Stimulated activated naive B cell treated with anti-CD40 and anti-IgM and Interleukin-4, amounts not matched to agents 10 μg/mL and 1 μg/mL and 100 μg/mL, for 72 hours (primary cell): ENCODE data around the gene GMDS.

Experiments used
- ATAC-seq, 2 donors: fragments of 150-1000 bp; cut with Tn5 transposase; replicated peaks; 2 replicates each; pipeline ENCODE4 v1.10.0; 2021; ENCODE audit warnings: moderate library complexity in 1 of 2
- DNase-seq: peaks from one replicate; pipeline ENCODE4 v3.0.0; 2021
- H3K27ac Mint-ChIP-seq: one replicate; pipeline ENCODE4 v1.8.0; 2022; ENCODE audit warnings: mild to moderate bottlenecking, mixed read lengths
- H3K27me3 Mint-ChIP-seq, 2 donors: one replicate each; pipeline ENCODE4 v1.8.0; 2022; ENCODE audit warnings: mixed read lengths in 2 of 2
- H3K36me3 Mint-ChIP-seq, 2 donors: one replicate each; pipeline ENCODE4 v1.8.0; 2022; ENCODE audit warnings: mixed read lengths in 2 of 2, mild to moderate bottlenecking in 1 of 2
- H3K4me1 Mint-ChIP-seq, 2 donors: one replicate each; pipeline ENCODE4 v1.8.0; 2022; ENCODE audit warnings: mixed read lengths in 2 of 2, mild to moderate bottlenecking in 1 of 2
- H3K4me3 Mint-ChIP-seq, 2 donors: one replicate each; pipeline ENCODE4 v1.8.0; 2022; ENCODE audit warnings: mild to moderate bottlenecking in 2 of 2, mixed read lengths in 2 of 2, moderate library complexity in 1 of 2
- H3K9me3 Mint-ChIP-seq, 2 donors: one replicate each; pipeline ENCODE4 v1.8.0; 2022; ENCODE audit warnings: mixed read lengths in 2 of 2, mild to moderate bottlenecking in 1 of 2

GMDS gene

GRCh38 chr6:2116496-2116895, 128.9 kb downstream of the GMDS start:
- Mint-ChIP-seq H3K27ac (no peak overlapping the region), H3K4me1 (peaks cover 2 to 3% of the 10 kb centered on the region in 2 donors), H3K27me3 (no peaks in the 10 kb centered on the region), H3K36me3 (peaks cover 4 to 23% of the 10 kb centered on the region in 2 donors), H3K9me3 (no peaks in the 10 kb centered on the region), H3K4me3 (no peak overlapping the region)
- DNase-seq (no peak), ATAC-seq (no peak)

GRCh38 chr6:2114100-2114499, 131.3 kb downstream of the GMDS start:
- no peak overlapping the region for H3K4me3 Mint-ChIP-seq
- H3K27ac Mint-ChIP-seq, result no peak overlapping the region
- DNase-seq, result no peak

GRCh38 chr6:2111162-2111677, 134.2 kb downstream of the GMDS start:
- no peak for DNase-seq
- peaks cover 10 to 29% of the 10 kb centered on the region in 2 donors for H3K36me3 Mint-ChIP-seq
- H3K4me3 Mint-ChIP-seq, result peak overlapping the region; percentile 42 to 45
- no peaks in the 10 kb centered on the region for H3K9me3 Mint-ChIP-seq
- peak overlapping the region; percentile 75 for H3K27ac Mint-ChIP-seq
- peak; percentile 68 to 90 for ATAC-seq
- H3K4me1 Mint-ChIP-seq, result peaks cover 14 to 15% of the 10 kb centered on the region in 2 donors
- no peaks in the 10 kb centered on the region for H3K27me3 Mint-ChIP-seq

More at GRCh38 chr6:2114100-2114499, 131.3 kb downstream of the GMDS start:
- no peaks in the 10 kb centered on the region for H3K27me3 Mint-ChIP-seq
- H3K4me1 Mint-ChIP-seq, result peaks cover 14 to 15% of the 10 kb centered on the region in 2 donors
- H3K9me3 Mint-ChIP-seq, result no peaks in the 10 kb centered on the region
- H3K36me3 Mint-ChIP-seq, result peaks cover 8 to 27% of the 10 kb centered on the region in 2 donors
- ATAC-seq, result no peak

GRCh38 chr6:2110504-2110903, 134.9 kb downstream of the GMDS start:
- no peak for DNase-seq
- H3K4me3 Mint-ChIP-seq, result peak overlapping the region; percentile 42 to 45
- H3K27ac Mint-ChIP-seq, result peak overlapping the region; percentile 75
- H3K27me3 Mint-ChIP-seq, result no peaks in the 10 kb centered on the region
- peaks cover 14 to 15% of the 10 kb centered on the region in 2 donors for H3K4me1 Mint-ChIP-seq
- ATAC-seq, result peak in 1 of 2 donors; percentile 29
- H3K9me3 Mint-ChIP-seq, result no peaks in the 10 kb centered on the region
- H3K36me3 Mint-ChIP-seq, result peaks cover 10 to 29% of the 10 kb centered on the region in 2 donors

- DNase-seq (no peak), ATAC-seq (no peak)
- peaks cover 14 to 15% of the 10 kb centered on the region in 2 donors for H3K4me1 Mint-ChIP-seq
- peaks cover 10 to 29% of the 10 kb centered on the region in 2 donors for H3K36me3 Mint-ChIP-seq
- H3K27ac Mint-ChIP-seq, result no peak overlapping the region
- no peaks in the 10 kb centered on the region for H3K9me3 Mint-ChIP-seq
- no peak overlapping the region for H3K4me3 Mint-ChIP-seq
- H3K27me3 Mint-ChIP-seq, result no peaks in the 10 kb centered on the region
These were observed 135.6 kb downstream of the GMDS start for GRCh38 chr6:2109796-2110195.

GRCh38 chr6:2108700-2109306, 136.6 kb downstream of the GMDS start:
- Mint-ChIP-seq H3K4me1 (peaks cover 15% of the 10 kb centered on the region in 2 donors), H3K9me3 (no peaks in the 10 kb centered on the region), H3K27ac (no peak overlapping the region), H3K4me3 (no peak overlapping the region), H3K27me3 (no peaks in the 10 kb centered on the region), H3K36me3 (peaks cover 10 to 28% of the 10 kb centered on the region in 2 donors)
- ATAC-seq (no peak), DNase-seq (no peak)

GRCh38 chr6:2104524-2104880, 140.9 kb downstream of the GMDS start:
- Mint-ChIP-seq H3K27me3 (no peaks in the 10 kb centered on the region), H3K9me3 (no peaks in the 10 kb centered on the region), H3K36me3 (peaks cover 4 to 5% of the 10 kb centered on the region in 2 donors), H3K4me1 (peaks cover 0 to 1% of the 10 kb centered on the region in 2 donors), H3K4me3 (no peak overlapping the region), H3K27ac (no peak overlapping the region)
- DNase-seq, result no peak
- ATAC-seq, result no peak

GRCh38 chr6:2103765-2104523, 141.5 kb downstream of the GMDS start:
- Mint-ChIP-seq H3K9me3 (no peaks in the 10 kb centered on the region), H3K36me3 (peaks cover under 1 to 2% of the 10 kb centered on the region in 2 donors), H3K4me1 (peaks cover 0 to 1% of the 10 kb centered on the region in 2 donors), H3K27ac (no peak overlapping the region), H3K4me3 (no peak overlapping the region), H3K27me3 (no peaks in the 10 kb centered on the region)
- ATAC-seq (peak; percentile 64 to 70), DNase-seq (no peak)

- Mint-ChIP-seq H3K27me3 (no peaks in the 10 kb centered on the region), H3K27ac (no peak overlapping the region), H3K9me3 (no peaks in the 10 kb centered on the region), H3K4me1 (peaks cover 0 to 1% of the 10 kb centered on the region in 2 donors), H3K4me3 (no peak overlapping the region), H3K36me3 (no peaks in the 10 kb centered on the region)
- ATAC-seq (no peak), DNase-seq (no peak)
These were observed 142.4 kb downstream of the GMDS start for GRCh38 chr6:2102966-2103365.

GRCh38 chr6:2102316-2102883, 143.0 kb downstream of the GMDS start:
- Mint-ChIP-seq H3K27me3 (no peaks in the 10 kb centered on the region), H3K36me3 (no peaks in the 10 kb centered on the region), H3K9me3 (no peaks in the 10 kb centered on the region), H3K4me3 (no peak overlapping the region), H3K27ac (no peak overlapping the region), H3K4me1 (peaks cover 0 to 1% of the 10 kb centered on the region in 2 donors)
- no peak for DNase-seq
- no peak for ATAC-seq

- H3K36me3 Mint-ChIP-seq, result no peaks in the 10 kb centered on the region
- H3K4me3 Mint-ChIP-seq, result no peak overlapping the region
- no peaks in the 10 kb centered on the region for H3K9me3 Mint-ChIP-seq
- H3K4me1 Mint-ChIP-seq, result peaks cover 0 to 1% of the 10 kb centered on the region in 2 donors
- no peaks in the 10 kb centered on the region for H3K27me3 Mint-ChIP-seq
- no peak for DNase-seq
- no peak overlapping the region for H3K27ac Mint-ChIP-seq
- no peak for ATAC-seq
These were observed 144.2 kb downstream of the GMDS start for GRCh38 chr6:2101213-2101612.

- H3K27ac Mint-ChIP-seq, result no peak overlapping the region
These were observed 145.5 kb downstream of the GMDS start for GRCh38 chr6:2099870-2100269.

GRCh38 chr6:2097464-2097863, 147.9 kb downstream of the GMDS start:
- DNase-seq, result no peak
- Mint-ChIP-seq H3K27me3 (no peaks in the 10 kb centered on the region), H3K4me3 (no peak overlapping the region), H3K27ac (no peak overlapping the region), H3K36me3 (no peaks in the 10 kb centered on the region), H3K4me1 (no peaks in the 10 kb centered on the region), H3K9me3 (no peaks in the 10 kb centered on the region)
- no peak for ATAC-seq

More at GRCh38 chr6:2099870-2100269, 145.5 kb downstream of the GMDS start:
- peaks cover 0 to 1% of the 10 kb centered on the region in 2 donors for H3K4me1 Mint-ChIP-seq
- no peaks in the 10 kb centered on the region for H3K36me3 Mint-ChIP-seq
- no peak overlapping the region for H3K4me3 Mint-ChIP-seq
- no peaks in the 10 kb centered on the region for H3K27me3 Mint-ChIP-seq
- no peak for DNase-seq
- no peak for ATAC-seq
- no peaks in the 10 kb centered on the region for H3K9me3 Mint-ChIP-seq

GRCh38 chr6:2094642-2095041, 150.8 kb downstream of the GMDS start:
- H3K4me1 Mint-ChIP-seq, result no peaks in the 10 kb centered on the region
- no peaks in the 10 kb centered on the region for H3K27me3 Mint-ChIP-seq
- H3K9me3 Mint-ChIP-seq, result no peaks in the 10 kb centered on the region
- ATAC-seq, result no peak
- DNase-seq, result no peak
- H3K36me3 Mint-ChIP-seq, result peaks cover 4 to 8% of the 10 kb centered on the region in 2 donors
- H3K4me3 Mint-ChIP-seq, result no peak overlapping the region
- H3K27ac Mint-ChIP-seq, result no peak overlapping the region
